Activated CD8-positive, alpha-beta T cell treated with anti-CD3 and anti-CD28 coated beads for 36 hours (primary cell): ENCODE results near the gene RFTN1. TPM values are rescaled to one million over a fixed set of nuclear protein-coding genes. Genes with fewer than 3 reads are reported as not detected.

Source experiments
- ATAC-seq: fragments of 200-7000 bp; cut with Tn5 transposase; one replicate; pipeline ENCODE4 v1.10.0; 2021; ENCODE audit warnings: mild to moderate bottlenecking, moderate library complexity
- CTCF ChIA-PET: fragments of 350-600 bp; sonication (Branson Sonifier 250); formaldehyde crosslinking; loops from one replicate; lab custom pipeline; 2021; ENCODE audit warnings: antibody characterized with exemption; lab: Charles Lee
- POLR2A ChIA-PET: fragments of 350-600 bp; sonication (Branson Sonifier 250); formaldehyde crosslinking; loops from one replicate; lab custom pipeline; 2021; ENCODE audit warnings: antibody characterized with exemption; lab: Charles Lee
- DNase-seq: peaks from one replicate; pipeline ENCODE4 v3.0.0-alpha.2; 2020
- H3K27ac Mint-ChIP-seq: one replicate; pipeline ENCODE4 v1.8.0; 2021; ENCODE audit warnings: mild to moderate bottlenecking, mixed read lengths
- H3K27me3 Mint-ChIP-seq: one replicate; pipeline ENCODE4 v1.8.0; 2021; ENCODE audit warnings: mixed read lengths
- H3K36me3 Mint-ChIP-seq: one replicate; pipeline ENCODE4 v1.8.0; 2021; ENCODE audit warnings: low read depth, mixed read lengths
- H3K4me1 Mint-ChIP-seq: one replicate; pipeline ENCODE4 v1.8.0; 2021; ENCODE audit warnings: low read depth, mixed read lengths
- H3K4me3 Mint-ChIP-seq: one replicate; pipeline ENCODE4 v1.8.0; 2021; ENCODE audit warnings: mild to moderate bottlenecking, moderate library complexity, mixed read lengths
- H3K9me3 Mint-ChIP-seq: one replicate; pipeline ENCODE4 v1.8.0; 2021; ENCODE audit warnings: mixed read lengths
- intact Hi-C: fragments of 100-400 bp; cut with micrococcal nuclease; formaldehyde crosslinking; loops from one replicate; pipeline ENCODE4 v1.10.0; 2022
- total RNA-seq, 2 experiments: library from RNA; stranded (reverse); gene quantifications; one replicate each; pipeline ENCODE4 v1.2.3, GENCODE V29; 2021
- TF ChIP-seq, protein P1 (sequence below): fragments of 200-600 bp; IDR thresholded peaks from one replicate; pipeline ENCODE4 v1.8.0; 2022; ENCODE audit warnings: antibody characterized with exemption, mild to moderate bottlenecking

RFTN1 gene
- total RNA-seq, 2 experiments from 2014 or later: 113 to 125 TPM

DNA sequence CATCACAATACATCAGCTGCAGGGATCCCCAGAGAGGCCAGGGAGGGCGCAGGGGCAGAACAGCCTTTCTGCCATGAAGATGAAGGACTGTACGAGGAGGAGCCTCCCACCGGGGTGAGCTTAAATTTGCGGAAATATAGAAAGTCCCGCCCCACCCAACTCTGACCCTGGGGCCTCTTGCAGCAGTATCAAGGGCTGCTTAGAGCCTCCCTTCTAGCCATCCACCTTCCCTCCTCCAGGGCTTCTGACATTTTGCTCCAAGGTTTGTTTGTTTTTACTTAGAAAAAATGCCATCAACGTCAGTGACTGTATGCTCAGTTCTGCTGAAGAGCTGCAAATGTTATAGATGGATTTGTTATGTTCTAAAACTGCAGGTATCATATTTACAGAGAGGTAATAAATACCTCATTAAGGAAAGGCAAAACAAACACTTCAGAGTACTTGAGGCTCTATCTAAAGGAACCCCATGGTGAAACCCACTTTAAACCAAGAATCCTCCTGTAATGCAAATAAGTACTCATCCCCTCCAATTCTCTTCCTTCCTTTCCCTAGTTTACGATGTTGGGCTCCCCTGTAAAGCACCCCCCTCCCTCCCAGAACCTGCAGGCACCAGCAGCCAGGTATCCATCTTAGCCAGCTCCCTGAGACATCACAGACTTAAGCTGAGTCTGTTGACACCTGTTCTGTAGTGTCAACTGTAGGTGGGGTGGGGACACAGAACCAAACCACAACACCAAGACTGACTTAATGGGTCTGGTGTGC lies 30.5 kb downstream of the RFTN1 start:
- TF ChIP-seq, protein P1, sequence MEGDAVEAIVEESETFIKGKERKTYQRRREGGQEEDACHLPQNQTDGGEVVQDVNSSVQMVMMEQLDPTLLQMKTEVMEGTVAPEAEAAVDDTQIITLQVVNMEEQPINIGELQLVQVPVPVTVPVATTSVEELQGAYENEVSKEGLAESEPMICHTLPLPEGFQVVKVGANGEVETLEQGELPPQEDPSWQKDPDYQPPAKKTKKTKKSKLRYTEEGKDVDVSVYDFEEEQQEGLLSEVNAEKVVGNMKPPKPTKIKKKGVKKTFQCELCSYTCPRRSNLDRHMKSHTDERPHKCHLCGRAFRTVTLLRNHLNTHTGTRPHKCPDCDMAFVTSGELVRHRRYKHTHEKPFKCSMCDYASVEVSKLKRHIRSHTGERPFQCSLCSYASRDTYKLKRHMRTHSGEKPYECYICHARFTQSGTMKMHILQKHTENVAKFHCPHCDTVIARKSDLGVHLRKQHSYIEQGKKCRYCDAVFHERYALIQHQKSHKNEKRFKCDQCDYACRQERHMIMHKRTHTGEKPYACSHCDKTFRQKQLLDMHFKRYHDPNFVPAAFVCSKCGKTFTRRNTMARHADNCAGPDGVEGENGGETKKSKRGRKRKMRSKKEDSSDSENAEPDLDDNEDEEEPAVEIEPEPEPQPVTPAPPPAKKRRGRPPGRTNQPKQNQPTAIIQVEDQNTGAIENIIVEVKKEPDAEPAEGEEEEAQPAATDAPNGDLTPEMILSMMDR: no peak
- ATAC-seq (peak; percentile 90), DNase-seq (peak; percentile 71)
- intact Hi-C loops: no loop called here
- Mint-ChIP-seq H3K4me3 (peak overlapping the region; percentile 17), H3K27ac (peak overlapping the region; percentile 89), H3K36me3 (peaks cover 91% of the 10 kb centered on the region), H3K9me3 (peaks cover 2% of the 10 kb centered on the region), H3K27me3 (no peaks in the 10 kb centered on the region), H3K4me1 (peaks cover 79% of the 10 kb centered on the region)
- ChIA-PET POLR2A (interaction anchor here (0.7 to 2.4 kb wide), 8 partner anchors 13 to 89 kb away, joined by 3 to 12 read pairs (median 4); partner anchors contain the start of gene RFTN1), CTCF (interaction anchor here (1.1 to 2.6 kb wide), 9 partner anchors 13 to 216 kb away, joined by 3 to 7 read pairs (median 4); no protein-coding TSS in a partner anchor)

DNA sequence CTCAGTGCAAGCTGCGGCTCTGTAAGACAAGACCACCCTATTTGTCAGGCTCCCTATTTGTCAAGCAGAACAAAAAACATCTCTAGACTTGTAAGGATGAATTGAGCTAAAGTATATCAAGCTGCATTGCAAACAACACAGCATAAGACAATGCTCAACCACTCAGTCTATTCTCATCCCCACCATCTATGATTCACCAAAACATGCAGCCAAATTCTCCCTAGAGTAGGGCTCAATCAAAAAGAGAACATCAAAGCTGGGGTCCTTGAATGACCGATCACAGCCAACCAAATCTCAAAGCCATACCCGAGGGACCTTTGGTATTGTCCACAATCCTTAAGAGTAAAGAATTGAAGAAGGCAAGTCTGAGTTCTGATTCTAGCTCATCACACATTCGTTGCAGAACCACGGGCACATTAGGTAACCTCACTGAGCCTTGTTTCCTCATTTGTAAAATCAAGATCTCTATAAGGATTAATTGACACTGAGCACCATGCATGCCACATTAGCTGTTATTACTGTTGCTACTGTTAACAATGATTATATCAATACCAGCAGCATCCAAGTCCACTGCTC lies 31.2 kb downstream of the RFTN1 start:
- H3K27ac Mint-ChIP-seq: peak overlapping the region; percentile 89
- H3K4me1 Mint-ChIP-seq: peaks cover 85% of the 10 kb centered on the region
- peaks cover 2% of the 10 kb centered on the region for H3K9me3 Mint-ChIP-seq
- H3K36me3 Mint-ChIP-seq: peaks cover 93% of the 10 kb centered on the region
- intact Hi-C loops: no loop called here
- ChIA-PET CTCF (interaction anchor here (1.1 to 2.6 kb wide), 7 partner anchors 13 to 215 kb away, joined by 3 to 7 read pairs (median 4); no protein-coding TSS in a partner anchor), POLR2A (interaction anchor here (0.7 to 2.4 kb wide), 5 partner anchors 14 to 89 kb away, joined by 3 to 12 read pairs (median 6); partner anchors contain the start of gene RFTN1)
- peak; percentile 31 for ATAC-seq
- H3K4me3 Mint-ChIP-seq: peak overlapping the region; percentile 49
- no peaks in the 10 kb centered on the region for H3K27me3 Mint-ChIP-seq
- DNase-seq: no peak
- TF ChIP-seq, protein P1: no peak

DNA sequence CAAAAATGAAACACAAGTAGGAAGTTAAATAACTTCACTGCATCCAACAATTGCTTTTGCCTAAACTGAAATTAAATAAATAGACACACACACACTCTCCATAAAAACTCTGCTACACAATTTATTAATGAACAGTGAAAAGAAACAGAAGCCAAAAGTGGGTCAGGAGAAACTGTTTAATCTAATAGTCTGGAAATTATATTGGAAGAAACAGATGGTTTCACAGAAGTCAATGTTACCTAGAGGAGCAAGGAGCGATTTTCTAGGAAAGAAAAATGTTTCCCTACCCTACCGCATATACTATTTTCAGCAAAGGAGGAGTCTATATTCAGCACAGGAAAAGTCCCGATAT lies 32.0 kb downstream of the RFTN1 start:
- ChIA-PET CTCF (interaction anchor here (1.2 to 1.8 kb wide), 3 partner anchors 12 to 214 kb away, joined by 3 to 5 read pairs (median 4); no protein-coding TSS in a partner anchor), POLR2A (interaction anchor here (0.9 to 1.8 kb wide), 3 partner anchors 15 to 31 kb away, joined by 3 to 12 read pairs (median 6); partner anchors contain the start of gene RFTN1)
- peak overlapping the region; percentile 89 for H3K27ac Mint-ChIP-seq
- peaks cover 2% of the 10 kb centered on the region for H3K9me3 Mint-ChIP-seq
- intact Hi-C loops: no loop called here
- TF ChIP-seq, protein P1: no peak
- H3K4me3 Mint-ChIP-seq: peak overlapping the region; percentile 49
- no peaks in the 10 kb centered on the region for H3K27me3 Mint-ChIP-seq
- DNase-seq: no peak
- peaks cover 93% of the 10 kb centered on the region for H3K36me3 Mint-ChIP-seq
- no peak for ATAC-seq
- peaks cover 86% of the 10 kb centered on the region for H3K4me1 Mint-ChIP-seq

DNA sequence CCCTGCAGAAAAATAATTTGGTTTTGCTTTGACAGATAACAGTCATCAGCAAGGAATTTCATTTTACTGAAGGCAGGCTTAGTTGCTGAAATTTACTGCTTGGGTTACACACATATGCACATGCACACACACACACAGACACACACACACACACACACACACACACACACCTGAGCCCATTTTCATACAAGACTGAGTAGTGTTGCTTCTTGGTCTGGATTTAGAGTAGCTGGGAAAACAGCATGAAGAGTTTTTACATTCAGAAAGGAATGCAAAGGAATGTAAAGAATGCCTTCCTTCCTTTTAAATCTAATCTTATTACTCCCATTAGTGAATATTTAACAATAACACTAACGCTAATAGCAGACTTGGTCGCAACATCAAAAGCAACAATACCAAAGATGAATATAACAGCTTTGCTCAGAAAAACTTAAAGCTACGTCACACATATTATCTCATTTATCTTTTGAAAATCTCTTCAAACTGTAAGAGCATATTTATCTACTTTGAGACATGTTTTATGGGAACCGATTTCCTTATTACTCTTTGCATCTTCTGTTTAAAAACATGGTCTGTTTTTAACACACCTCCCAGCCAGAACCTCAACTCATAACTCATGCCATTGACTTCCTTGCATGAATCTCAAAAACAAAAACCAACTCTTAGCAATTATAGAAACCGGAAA lies 32.5 kb downstream of the RFTN1 start:
- DNase-seq: no peak
- peak overlapping the region; percentile 89 for H3K27ac Mint-ChIP-seq
- H3K27me3 Mint-ChIP-seq: no peaks in the 10 kb centered on the region
- intact Hi-C loops: no loop called here
- ATAC-seq: peak; percentile 38
- H3K36me3 Mint-ChIP-seq: peaks cover 93% of the 10 kb centered on the region
- ChIA-PET CTCF (interaction anchor here (1.8 kb wide), 1 partner anchor 12 kb away, joined by 5 read pairs; no protein-coding TSS in a partner anchor), POLR2A (interaction anchor here (0.8 to 1.8 kb wide), 3 partner anchors 24 to 61 kb away, joined by 3 to 12 read pairs (median 3); partner anchors contain the start of gene RFTN1)
- H3K4me1 Mint-ChIP-seq: peaks cover 86% of the 10 kb centered on the region
- TF ChIP-seq, protein P1: no peak
- H3K9me3 Mint-ChIP-seq: peaks cover 2% of the 10 kb centered on the region
- H3K4me3 Mint-ChIP-seq: peak overlapping the region; percentile 49
